Measurements from ENCODE around the gene ZMAT3.
"Not testable (repeated sequence)": the region's sequence is repeated elsewhere in the genome, so short reads cannot be mapped to it uniquely, and the experiment has no call there.

ZMAT3 gene

DNA sequence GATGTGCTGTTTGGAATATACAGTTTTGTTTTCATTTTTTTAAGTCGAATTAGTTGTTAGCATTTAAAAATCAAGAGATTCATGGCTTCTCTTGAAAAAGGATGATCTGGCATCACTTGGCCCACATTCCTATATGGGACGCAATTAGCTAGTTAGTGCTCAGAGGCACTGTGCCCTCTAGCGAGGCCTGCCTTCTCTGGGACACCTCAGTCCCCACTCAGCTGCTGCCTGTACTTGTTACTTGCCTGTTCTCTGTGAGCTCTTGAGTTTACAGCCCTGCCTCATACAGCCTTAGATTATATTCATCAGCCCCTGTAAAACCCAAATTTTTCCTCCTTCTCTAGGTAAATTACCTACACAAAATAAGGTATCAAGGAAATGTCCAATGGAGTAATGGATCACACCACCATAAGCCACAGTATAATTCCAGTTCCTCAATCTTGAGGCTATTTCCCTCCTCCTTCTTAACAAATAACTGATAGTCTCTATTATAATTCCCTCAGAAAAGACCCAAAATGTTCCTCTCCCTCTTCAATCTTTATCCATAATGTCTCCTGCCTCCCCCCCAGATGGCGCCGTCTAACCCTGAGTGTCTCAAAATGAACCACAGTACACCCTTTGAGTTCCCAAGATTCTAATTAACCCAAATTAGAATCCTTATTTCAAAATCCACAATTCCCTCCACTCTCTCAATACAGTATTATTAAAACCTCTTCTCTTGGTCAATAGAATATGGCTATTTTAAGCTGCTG lies 2.7 kb downstream of the ZMAT3 start:
- peak; percentile 12 for DNase-seq

DNA sequence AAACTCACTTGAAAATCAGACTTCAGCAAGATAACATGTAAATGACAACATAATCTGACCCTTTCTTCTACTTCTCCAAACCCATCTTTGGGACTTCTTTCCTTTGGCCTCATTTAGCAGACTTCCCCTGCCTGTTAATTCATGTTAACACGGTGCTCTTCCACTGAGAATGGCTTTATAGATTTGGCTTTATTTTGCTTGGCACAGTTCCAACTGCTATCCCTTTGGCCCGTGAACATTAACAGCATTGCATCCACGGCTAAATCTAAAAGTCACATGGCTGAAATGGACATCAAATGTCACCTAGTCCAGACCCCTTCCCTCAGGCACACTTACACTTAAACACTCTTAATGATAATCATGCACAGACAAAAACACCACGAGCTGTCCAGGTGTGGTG lies 3.8 kb downstream of the ZMAT3 start:
- no peak for DNase-seq

DNA sequence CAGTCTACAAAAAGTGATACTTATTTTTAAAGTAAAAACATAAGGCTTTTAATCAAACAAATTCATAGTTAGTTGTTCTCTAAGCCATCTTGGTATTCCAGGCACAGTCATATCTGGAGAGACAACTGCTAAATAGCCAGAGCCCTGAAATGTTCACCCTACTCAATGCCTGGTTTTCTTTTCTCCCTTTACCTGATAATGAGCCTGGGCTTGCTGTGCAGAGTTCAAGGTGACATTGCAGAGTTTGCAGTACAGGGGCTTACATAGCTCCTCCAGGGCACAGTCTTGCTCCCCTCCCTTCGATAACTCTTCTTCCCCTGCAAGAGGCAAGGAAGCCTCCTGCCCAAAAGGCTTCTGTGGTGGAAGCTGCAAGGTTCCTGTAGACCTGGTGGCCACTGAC lies 4.3 kb downstream of the ZMAT3 start:
- no peak for DNase-seq

DNA sequence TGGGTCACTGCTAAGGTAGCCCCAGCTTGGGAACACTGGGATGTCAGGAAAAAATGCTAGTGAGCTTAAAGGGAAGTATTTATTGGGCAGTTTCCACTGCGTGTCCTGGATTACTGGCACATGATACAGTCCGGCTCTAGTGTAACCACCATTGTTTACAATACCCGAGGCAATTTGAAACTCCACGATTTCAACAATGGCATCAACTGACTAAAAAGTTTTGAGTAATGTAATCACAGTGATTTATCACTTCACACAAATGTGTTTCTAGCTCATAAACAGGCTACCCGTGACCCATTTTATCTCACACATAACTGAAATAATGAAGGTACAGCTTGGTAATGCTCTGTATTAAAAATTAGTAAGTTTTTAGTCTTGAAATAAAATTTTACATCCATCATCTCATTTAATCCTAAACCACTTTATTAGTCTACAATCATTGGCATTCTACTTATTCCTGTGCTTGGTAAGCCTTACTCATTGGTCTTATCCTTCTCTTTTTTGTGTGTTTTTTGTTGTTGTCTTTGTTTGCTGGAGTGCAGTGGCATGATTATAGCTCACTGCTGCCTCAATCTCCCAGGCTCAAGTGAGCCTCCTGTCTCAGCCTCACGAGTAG lies 7.6 kb downstream of the ZMAT3 start:
- DNase-seq: no peak

DNA sequence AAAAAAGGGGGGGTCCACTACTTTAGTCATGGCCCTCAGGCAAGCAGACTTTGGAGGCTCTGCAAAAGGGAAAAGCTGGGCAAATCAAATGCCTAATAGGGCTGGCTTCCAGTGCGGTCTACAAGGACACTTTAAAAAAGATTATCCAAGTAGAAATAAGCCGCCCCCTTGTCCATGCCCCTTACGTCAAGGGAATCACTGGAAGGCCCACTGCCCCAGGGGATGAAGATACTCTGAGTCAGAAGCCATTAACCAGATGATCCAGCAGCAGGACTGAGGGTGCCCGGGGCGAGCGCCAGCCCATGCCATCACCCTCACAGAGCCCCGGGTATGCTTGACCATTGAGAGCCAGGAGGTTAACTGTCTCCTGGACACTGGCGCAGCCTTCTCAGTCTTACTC lies 15.3 kb downstream of the ZMAT3 start:
- no peak for DNase-seq

DNA sequence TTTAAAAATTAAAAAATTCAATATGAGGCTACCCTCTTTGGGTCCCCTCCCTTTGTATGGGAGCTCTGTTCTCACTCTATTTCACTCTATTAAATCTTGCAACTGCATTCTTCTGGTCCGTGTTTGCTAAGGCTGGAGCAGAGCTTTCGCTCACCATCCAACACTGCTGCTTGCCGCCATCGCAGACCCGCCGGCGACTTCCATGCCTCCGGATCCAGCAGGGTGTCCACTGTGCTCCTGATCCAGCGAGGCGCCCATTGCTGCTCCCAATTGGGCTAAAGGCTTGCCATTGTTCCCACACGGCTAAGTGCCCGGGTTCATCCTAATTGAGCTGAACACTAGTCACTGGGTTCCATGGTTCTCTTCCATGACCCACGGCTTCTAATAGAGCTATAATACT lies 17.0 kb downstream of the ZMAT3 start:
- DNase-seq: not testable (repeated sequence)

DNA sequence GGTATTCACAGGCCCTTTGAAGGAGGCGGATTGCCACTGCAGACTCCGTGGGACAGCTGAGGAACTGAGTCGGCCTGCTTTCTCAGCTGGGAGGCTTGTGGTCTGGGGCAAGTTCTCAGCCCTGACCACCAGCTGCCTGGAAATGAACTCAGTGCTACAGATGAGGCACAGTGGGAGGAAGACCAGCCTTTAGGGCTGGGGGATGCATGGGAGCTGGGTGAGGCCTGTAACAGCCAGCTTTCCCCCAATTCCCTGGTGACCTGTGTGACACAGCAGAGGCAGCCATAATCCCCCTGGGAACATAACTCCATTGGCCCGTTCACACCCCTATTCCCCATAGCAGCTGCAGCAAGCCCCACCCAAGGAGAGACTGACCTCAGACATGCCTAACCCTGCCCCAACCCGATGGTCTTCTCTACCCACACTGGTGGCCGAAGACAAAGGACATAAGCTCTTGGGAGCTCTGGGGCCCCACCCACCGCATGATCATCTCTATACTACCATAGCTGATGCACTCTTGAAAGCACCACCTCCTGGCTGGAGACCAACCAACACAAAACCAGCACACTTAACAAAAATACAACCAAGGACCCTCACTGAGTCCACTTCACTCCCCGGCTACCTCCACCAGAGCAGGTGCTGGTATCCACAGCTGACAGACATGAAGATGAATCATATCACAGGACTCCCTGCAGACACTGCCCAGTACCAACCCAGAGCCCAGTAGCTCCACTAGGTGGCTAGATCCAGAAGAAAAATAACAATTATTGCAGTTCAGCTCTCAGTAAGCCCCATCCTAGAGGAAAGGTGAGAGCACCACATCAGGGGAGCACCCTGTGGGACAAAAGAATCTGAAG lies 24.9 kb downstream of the ZMAT3 start:
- no peak for DNase-seq

DNA sequence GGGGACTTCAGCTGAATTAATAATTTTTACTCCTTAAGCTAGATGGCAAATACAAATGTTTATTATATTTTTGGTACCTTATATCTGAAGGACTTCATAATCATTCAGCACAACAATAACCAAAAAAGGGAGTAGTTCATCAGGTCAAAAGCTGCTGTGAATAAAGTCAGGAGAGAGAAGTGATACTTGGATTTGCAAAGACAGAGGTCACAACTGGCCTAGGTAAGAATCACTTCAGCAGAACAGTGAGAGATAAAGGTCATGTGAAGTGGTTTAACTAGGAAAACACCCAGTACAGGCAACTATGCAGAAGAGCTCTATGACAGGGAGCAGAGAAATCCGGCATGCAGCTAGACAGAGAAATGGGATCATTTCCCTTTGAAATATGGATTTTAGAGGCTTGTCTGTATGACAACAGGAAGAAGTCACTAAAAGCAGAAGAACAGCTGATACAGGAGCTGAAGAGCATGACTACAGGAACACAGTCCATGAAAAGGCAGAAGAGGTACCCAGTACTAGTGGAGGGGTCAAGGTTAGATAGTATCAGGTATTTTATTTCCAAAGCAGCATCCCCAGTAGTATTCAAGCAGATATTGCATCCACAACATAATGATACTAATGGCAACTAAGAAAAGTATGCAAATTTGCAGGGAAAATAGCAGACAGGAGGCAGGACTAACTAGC lies 25.7 kb downstream of the ZMAT3 start:
- DNase-seq: no peak

DNA sequence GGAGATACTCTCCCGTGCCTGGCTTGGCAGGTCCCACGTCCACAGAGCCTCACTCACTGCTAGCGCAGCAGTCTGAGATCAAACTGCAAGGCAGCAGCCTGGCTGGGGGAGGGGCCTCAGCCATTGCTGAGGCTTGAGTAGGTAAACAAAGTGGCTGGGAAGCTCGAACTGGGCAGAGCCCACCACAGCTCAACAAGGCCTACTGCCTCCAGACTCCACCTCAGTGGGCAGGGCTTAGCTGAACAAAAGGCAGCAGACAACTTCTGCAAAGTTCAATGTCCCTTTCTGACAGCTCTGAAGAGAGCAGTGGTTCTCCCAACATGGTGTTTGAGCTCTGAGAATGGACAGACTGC lies 32.7 kb downstream of the ZMAT3 start:
- DNase-seq: not testable (repeated sequence)

DNA sequence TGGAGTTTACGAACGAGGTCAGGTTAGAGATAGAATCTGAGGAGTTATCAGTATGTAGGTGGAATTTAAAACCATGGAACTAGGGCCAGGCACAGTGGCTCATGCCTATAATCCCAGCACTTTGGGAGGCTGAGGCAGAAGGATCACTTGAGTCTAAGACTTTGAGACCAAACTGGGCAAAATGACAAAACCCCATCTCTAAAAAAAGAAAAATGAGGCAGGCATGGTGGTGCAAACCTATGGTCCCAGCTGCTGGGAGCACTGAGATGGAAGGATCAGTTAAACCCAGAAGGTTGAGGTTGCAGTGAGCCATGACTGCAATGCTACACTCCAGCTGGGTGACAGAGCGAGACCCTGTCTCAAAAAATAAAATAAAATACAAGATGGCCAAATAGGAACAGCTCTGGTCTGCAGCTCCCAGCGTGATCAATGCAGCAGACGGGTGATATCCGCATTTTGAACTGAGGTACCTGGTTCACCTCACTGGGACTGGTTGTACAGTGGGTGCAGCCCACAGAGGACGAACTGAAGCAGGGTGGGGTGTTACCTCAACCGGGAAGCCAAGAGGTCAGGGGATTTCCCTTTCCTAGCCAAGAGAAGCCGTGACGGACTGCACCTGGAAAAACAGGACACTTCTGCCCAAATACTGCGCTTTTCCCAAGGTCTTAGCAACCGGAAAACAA lies 33.3 kb downstream of the ZMAT3 start:
- no peak for DNase-seq

DNA sequence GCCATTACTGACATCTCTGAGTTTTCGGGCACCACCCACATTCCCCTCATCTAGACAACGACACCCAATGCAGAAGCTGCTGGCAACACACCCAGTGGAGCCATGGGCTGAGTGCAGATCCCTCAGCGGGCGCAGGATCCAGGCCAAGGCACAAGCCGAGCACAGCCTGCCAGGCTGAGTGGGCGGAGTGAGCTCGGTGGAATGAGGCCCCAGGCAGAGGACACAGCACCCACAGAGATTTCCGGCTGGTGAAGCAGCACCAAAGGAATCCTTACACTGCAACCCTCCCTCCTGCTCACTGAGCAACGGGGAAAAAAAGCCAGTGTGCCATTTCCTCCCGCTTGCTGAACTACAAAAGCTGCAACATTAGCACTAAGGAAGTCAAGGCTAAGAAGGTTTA lies 34.3 kb downstream of the ZMAT3 start:
- no peak for DNase-seq

DNA sequence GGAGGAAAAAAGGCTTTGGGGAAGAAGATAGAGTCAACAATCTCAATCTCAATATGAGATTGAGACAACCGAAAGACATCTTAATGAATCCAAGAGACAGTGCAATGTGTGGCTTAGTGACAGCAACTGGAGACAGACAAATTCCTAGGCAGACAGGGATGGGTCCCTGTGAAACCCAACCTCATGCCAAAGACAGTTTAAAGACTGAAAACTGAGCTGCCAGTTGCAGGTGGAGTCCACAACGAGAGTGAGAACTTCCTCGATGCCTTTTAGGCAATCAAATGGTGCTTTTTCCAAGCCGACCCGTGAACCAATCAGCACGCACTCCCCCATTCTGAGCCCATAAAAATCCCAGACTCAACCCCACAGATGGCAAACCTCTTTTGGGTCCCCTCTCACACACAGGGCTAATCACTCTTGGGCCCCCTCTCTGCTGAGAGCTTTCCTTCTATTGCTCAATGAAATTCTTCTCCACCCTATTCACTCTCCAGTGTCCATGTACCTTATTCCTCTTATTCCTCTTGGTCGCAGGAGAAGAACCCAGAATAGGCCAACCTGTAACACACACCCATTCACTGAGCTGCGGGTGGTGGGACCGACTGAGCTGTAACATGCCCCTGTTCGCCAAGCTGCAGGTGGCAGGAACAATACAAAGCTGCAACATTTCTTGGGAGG lies 34.8 kb downstream of the ZMAT3 start:
- no peak for DNase-seq

DNA sequence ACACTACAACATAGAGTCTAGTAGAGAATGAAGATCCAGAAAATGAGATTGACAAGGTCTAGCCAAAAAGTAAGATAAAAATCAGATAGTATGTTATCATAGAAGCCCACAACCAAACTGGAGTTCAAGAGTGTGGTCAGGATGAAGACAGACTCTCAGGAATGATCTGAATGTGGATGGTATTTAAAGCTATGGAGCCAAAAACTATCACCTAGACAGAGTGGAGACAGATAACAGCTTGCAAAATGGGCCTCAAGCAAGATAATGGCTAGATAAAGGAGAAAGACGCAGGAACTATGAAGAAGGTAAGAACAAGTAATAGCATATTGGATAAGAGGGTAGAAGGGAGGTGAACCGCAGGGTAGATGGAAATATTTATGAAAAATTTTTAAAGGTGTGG lies 35.4 kb downstream of the ZMAT3 start:
- DNase-seq: no peak

DNA sequence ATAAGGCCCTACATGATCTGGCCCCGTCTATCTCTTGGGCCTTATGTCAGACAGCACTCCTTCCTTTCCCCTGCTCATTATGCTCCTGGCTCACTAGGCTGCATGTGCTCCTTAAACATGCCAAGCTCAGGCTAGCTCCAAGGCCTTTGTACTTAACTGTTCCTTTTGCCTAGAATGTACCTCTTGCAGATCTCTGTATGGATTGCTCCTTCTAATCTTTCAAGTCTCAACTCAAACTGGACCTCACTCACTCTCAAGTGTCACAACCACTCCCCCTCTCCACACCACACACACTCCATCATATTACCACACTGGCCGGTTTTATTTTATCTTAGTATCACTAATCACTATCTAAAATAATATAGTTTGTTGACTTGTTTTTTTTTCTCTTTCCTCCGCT lies 36.4 kb downstream of the ZMAT3 start:
- DNase-seq: no peak

DNA sequence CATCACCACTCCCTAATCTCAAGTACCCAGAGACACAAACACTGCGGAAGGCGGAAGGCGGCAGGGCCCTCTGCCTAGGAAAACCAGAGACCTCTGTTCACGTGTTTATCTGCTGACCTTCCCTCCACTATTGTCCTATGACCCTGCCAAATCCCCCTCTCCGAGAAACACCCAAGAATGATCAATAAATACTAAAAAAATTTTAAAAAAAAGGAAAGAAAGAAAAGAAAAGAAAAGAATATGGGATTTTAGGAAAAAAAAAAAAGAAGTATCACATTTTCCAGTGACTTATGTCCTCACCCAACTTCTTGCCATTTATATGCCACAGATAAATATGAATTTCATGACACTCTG lies 38.3 kb downstream of the ZMAT3 start:
- not testable (repeated sequence) for DNase-seq

DNA sequence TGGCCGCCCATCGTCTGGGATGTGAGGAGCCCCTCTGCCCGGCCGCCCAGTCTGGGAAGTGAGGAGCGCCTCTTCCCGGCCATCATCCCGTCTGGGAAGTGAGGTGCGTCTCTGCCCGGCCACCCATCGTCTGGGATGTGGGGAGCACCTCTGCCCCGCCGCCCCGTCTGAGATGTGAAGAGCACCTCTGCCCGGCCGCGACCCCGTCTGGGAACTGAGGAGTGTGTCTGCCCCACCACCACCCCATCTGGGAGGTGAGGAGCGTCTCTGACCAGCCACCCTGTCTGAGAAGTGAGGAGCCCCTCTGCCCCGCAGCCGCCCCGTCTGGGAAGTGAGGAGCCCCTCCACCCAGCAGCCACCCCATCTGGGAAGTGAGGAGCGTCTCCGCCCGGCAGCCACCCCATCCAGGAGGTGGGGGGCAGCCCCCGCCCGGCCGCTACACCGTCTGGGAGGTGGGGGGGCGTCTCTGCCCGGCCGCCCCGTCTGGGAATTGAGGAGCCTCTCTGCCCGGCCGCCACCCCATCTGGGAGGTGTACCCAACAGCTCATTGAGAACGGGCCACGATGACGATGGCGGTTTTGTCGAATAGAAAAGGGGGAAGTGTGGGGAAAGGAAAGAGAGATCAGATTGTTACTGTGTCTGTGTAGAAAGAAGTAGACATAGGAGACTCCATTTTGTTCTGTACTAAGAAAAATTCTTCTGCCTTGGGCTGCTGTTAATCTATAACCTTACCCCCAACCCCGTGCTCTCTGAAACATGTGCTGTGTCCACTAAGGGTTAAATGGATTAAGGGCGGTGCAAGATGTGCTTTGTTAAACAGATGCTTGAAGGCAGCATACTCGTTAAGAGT lies 38.9 kb downstream of the ZMAT3 start:
- DNase-seq: not testable (repeated sequence)

DNA sequence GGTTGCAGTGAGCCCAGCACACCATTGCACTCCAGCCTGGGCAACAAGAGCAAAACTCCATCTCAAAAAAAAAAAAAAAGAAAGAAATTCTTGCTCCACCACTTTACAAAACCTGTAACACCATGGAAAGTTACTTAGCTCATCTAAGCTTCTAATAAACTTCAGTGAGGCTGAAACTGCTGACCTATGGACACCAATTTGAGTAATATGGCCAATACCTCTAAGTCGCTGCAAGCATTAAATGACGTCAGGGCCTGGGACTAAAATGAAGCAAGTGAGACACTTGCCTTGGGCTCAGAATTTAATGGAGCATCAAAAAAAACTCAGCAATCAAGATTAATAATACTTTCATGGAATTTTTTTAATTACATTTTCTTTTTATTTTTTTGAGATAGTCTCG lies 42.5 kb downstream of the ZMAT3 start:
- no peak for DNase-seq

DNA sequence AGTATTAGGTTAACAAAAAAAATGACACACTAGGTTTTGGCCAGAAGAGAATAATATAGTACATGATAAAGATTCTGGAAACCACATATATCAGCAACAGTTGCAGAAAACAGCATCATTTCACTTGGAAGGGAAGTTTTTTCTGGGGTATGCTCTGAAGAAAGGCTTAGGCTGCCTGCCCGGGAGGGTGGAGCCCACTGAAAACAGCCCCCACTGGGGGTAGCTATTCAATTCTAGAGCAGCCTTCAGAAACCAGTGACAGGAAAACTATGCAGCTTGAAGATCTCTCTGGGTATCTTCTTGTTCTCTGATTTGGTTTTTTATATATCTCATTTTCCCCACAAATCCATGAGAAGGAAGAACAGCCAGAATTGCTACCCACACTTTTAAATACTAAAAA lies 43.2 kb downstream of the ZMAT3 start:
- no peak for DNase-seq

DNA sequence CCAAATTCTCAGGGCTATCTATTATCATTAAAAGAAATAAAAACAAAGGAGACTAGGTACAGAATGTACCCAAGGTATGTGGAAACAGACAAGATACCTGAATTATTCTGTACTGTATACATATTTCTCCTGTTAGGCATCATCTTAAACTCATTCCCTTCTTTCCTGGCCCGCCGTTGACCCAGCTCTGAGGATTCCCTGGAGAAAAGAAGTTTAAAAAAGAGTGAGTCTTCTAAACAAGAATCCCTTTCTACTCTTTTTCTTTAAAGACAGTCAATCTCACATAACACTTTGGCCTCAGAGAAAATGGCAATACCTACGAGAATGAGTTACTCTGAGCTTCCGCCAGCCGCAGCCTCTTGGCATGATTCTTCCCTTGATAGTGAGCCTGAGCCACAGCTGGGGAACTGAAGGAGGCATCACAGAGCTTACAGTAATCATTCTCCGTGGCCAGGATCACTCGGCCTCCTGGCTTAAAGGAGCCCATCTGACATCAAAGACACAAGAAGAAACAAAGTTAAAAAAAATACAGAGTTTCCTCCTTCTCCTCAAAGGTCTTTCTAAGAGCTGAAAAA lies 44.2 kb downstream of the ZMAT3 start:
- DNase-seq: no peak

DNA sequence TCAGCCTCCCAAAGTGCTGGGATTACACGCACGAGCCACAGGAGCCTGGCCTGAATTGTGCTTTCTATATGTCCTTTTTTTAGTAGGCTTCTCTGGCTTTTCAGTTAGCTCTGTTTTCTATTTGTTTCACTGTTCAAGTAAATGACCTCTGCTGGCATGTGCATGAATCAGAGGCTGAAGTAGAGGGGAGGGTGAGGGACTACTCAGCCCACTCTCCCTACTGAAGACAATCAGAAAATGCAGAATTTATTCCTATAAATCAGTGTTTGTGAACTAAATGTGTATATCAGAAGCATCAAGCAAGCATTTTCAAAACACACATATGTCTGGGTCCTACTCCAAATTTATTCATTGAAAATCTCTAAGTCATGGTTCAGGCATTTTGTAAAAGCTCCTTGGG lies 45.0 kb downstream of the ZMAT3 start:
- no peak for DNase-seq
